KOPT-K1 (cell line): Measurements from ENCODE around the gene FHIT.

Experiments
- H3K27ac ChIP-seq: fragments of 200-600 bp; sonication (generic); 2 replicates; pipeline ENCODE4 v1.5.1; 2016; ENCODE audit warnings: antibody characterized with exemption, mild to moderate bottlenecking, low read depth, low read length; ENCODE audit not compliant: poor library complexity, severe bottlenecking
- H3K36me3 ChIP-seq: fragments of 200-600 bp; sonication (generic); 2 replicates; pipeline ENCODE4 v1.5.1; 2017; ENCODE audit warnings: antibody characterized with exemption, mild to moderate bottlenecking, low read length, moderate library complexity; ENCODE audit not compliant: insufficient read depth
- H3K9me3 ChIP-seq: fragments of 200-600 bp; sonication (generic); 2 replicates; pipeline ENCODE4 v1.5.1; 2017; ENCODE audit warnings: antibody characterized with exemption, low read length, mild to moderate bottlenecking; ENCODE audit not compliant: insufficient read depth, poor library complexity, severe bottlenecking

The FHIT gene

DNA sequence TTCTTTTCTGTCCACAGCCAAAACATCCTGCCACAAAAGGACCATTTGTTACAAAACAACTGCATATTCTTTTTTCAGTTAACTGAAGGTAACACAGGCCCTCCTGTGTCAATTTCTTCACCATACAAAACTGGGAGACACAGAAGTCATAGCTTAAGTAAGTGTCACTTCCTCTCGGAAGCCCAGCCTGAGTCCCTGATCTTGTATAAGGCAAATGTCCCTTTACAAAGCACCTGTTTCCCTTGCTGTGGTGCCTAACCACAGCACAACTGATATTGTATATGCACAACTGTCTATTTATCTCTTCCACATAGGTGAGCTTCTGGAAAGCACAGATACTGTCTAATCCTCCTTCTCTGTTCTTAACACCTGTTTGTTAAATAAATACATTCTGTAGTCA is 293.7 kb downstream of the FHIT start:
- H3K27ac ChIP-seq = no peak overlapping the region
- no peaks in the 10 kb centered on the region for H3K36me3 ChIP-seq
- H3K9me3 ChIP-seq = peaks cover 16% of the 10 kb centered on the region

DNA sequence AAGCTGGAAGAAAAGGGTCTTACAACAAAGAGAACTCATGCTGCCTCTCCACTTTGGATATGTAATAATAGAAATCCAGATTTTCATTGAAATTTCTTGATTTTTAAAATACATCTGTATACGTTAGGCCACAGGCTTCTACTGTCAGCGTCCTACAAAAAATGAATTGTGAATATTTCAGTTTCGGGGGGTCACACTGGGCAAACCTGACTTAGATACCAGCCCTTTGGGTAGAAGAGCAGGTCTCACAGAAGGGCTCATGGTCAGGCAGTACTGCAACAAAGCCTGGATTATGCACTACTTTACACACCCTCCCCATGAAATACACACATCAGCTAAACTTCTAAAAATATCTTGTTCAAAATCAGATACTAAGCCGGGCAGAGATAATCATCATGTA is 294.5 kb downstream of the FHIT start:
- peaks cover 16% of the 10 kb centered on the region for H3K9me3 ChIP-seq
- no peak overlapping the region for H3K27ac ChIP-seq

DNA sequence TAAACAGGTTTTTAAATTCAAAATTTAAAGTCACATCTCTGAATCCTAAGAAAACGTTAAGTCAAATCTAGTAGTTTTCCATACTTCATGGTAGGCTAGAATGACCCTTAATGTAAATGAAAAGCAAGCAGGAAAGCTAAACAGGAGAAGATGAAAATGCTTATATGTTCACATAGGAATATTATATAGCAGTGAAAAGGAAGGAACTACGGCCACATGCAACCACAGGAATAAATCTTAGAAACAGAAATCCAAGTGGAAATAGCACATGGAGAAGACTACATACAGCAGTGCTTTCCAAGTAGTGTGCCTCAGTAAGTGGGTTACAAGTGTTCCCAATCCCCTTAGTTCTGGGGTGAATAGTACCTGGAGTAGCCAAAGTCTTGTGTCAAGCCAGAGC is 296.2 kb downstream of the FHIT start:
- Histone ChIP-seq H3K36me3 (no peaks in the 10 kb centered on the region), H3K27ac (no peak overlapping the region), H3K9me3 (peaks cover 16% of the 10 kb centered on the region)

More for the DNA sequence above, 294.5 kb downstream of the FHIT start:
- no peaks in the 10 kb centered on the region for H3K36me3 ChIP-seq

DNA sequence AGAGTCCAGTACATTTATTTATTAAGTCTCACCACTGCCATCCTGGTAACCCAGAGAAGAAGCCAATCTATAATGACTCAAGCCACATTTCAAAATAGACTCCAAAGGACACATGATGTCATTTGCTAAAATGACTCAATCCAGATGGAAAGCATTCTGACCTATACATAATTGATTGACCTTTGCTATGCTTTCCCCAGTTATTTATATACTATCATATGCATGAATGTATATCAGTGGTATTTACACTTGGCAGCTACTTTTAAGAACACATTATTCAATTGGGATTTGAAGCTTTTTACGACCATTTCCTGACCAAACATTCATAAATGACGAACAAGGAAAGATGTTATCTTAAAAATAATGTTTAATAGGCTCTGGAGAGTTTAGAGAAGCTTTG is 297.2 kb downstream of the FHIT start:
- H3K9me3 ChIP-seq = peaks cover 16% of the 10 kb centered on the region
- no peak overlapping the region for H3K27ac ChIP-seq
- H3K36me3 ChIP-seq = no peaks in the 10 kb centered on the region

DNA sequence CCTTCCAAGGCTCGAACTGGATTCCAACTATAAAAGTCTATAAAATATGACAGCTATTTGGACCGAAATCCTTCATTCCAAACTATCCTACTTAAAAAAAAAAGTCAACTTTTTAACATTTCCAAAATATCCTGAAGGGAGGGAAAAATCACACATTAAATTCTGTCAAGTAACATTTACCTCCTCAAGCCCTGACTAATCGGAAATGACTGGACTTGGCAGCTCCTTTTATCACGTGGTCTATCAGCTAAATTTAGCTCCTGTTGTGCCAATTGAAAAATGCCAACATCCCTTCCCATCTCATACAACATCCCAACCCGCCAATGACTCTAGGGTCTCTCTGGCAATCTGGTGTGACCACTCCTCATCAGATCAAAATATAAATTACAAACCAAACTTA is 297.9 kb downstream of the FHIT start:
- no peak overlapping the region for H3K27ac ChIP-seq
- H3K9me3 ChIP-seq = peaks cover 16% of the 10 kb centered on the region

DNA sequence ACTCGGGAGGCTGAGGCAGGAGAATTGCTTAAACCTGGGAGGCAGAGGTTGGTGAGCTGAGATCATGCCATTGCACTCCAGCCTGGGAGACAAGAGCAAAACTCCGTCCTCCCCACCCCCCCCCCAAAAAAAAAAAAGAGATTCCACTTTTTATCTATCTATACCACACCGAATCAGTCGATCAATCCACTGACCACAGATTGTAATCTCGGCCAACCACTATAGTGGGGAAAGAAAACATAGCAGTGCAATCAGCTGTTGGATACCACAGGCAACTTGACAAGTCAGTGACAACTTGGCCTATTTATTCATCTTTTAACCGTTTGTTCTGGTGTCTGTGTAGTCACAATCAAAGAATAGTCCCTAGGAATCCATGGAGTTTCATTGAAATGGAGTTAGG is 299.2 kb downstream of the FHIT start:
- peaks cover 15% of the 10 kb centered on the region for H3K9me3 ChIP-seq
- no peak overlapping the region for H3K27ac ChIP-seq
- no peaks in the 10 kb centered on the region for H3K36me3 ChIP-seq

More for the DNA sequence above, 297.9 kb downstream of the FHIT start:
- no peaks in the 10 kb centered on the region for H3K36me3 ChIP-seq

DNA sequence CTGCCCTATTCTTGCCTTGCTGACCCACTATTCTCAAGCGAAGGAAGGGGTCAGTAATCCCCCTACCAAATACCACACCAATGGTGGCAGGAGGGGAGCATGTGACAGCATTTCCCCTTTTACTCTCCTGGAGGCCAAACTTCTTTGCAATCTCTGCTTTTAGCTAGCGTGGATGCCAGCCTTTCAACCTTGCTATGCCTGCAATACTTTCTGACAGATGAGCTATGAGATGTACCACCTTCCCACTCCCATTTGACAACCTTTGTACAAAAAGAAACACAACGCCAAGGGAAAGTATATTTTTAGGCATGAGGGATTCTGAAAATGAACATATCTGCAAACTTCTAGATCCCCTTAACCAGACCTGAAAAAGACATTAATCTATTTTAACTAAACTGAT is 302.1 kb downstream of the FHIT start:
- no peaks in the 10 kb centered on the region for H3K9me3 ChIP-seq
- no peak overlapping the region for H3K27ac ChIP-seq
- no peaks in the 10 kb centered on the region for H3K36me3 ChIP-seq

DNA sequence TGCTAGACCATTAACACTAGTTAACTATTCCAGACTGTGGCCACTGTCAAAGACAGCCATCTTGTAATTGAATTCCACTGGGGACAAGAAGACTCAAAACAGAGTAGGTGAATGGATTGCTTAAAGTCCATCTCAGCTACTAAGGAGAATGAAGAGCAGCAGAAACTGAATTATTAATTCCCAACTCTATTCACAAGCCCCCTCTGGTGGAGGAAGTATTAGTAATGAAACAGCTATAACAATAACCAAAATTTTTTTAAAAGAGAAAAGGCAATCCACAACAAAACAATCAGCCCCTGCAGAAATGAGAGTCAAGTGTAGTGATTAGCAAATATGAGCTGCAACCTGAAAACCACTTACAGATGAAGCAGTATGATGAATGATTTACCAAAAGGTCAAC is 302.8 kb downstream of the FHIT start:
- Histone ChIP-seq H3K36me3 (no peaks in the 10 kb centered on the region), H3K27ac (no peak overlapping the region), H3K9me3 (no peaks in the 10 kb centered on the region)

DNA sequence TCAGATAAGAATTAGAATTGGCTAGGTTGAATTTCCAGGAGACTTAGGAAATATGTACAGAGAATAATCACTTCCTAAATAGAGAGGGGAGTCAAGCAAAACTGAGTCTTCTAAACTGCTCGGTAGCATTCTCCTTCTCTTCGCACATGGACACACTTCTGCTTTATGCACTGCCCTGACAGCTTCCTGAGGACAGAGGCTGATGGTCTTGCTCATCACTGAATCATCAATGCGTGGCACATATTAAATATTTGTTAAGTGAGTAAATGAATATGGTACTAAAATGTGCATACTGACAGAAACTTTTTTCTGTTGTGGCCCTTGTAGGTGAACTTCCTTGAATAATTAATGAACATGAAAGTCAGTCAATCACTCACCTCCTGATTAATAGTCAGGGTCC is 315.5 kb downstream of the FHIT start:
- Histone ChIP-seq H3K36me3 (no peaks in the 10 kb centered on the region), H3K27ac (no peak overlapping the region), H3K9me3 (no peaks in the 10 kb centered on the region)

DNA sequence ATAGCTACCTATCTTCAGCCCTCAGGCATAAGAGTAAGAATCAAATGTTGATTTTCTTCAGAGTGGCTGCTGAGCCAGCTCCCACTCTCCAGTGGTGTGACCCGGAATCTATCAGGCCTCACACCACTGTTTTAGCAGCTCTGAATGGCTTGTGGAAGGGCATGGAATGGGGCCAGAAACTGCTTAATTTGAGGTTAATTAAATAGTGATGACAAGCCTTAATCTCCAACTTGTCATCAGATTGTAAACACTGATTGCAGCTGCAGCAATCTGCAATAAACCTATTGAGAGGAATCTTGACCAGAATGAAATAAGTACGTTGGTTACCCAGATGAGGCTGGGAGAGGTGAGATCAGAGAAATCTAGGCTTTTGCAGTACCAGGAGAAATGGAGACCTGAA is 317.4 kb downstream of the FHIT start:
- H3K27ac ChIP-seq = no peak overlapping the region
- no peaks in the 10 kb centered on the region for H3K9me3 ChIP-seq
- H3K36me3 ChIP-seq = no peaks in the 10 kb centered on the region

DNA sequence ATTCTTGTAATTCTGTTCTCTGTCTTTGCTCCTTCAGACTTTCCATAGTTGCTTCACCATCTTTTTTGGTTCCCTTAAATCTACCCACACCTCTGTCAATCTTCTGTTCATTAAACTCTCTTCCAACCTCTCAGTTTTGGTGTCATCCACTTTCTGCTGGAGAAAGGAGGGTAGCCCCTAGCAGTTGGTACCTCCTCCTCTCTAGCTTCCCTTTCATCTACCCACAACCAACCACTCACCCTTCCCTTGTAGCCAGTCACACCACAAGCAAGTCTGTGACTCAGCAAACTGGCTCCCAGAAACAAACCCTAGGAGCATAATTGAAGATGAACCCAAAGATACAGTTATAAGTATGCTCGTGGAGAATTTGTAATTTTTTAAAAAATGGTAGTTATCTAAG is 318.6 kb downstream of the FHIT start:
- Histone ChIP-seq H3K9me3 (no peaks in the 10 kb centered on the region), H3K27ac (no peak overlapping the region), H3K36me3 (no peaks in the 10 kb centered on the region)

DNA sequence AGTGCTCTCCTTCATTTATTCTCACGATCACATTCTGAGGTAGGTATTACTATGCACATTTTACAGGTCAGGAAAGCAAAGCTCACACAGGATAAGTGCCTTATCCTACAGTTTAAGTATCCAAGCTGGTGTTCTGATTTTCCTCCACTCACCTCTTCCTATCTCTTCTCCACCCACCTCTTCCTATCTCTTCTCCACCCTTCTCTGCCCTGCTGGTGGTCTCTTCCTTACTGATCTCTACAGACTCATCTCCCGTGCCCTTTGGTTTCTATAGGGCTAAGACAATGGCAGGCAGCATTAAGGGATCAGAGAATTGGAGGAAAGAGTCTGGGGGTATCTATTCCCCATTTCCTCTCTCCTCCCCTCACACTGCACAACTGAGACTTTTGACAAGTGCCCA is 319.1 kb downstream of the FHIT start:
- H3K27ac ChIP-seq = no peak overlapping the region
- no peaks in the 10 kb centered on the region for H3K36me3 ChIP-seq
- no peaks in the 10 kb centered on the region for H3K9me3 ChIP-seq

DNA sequence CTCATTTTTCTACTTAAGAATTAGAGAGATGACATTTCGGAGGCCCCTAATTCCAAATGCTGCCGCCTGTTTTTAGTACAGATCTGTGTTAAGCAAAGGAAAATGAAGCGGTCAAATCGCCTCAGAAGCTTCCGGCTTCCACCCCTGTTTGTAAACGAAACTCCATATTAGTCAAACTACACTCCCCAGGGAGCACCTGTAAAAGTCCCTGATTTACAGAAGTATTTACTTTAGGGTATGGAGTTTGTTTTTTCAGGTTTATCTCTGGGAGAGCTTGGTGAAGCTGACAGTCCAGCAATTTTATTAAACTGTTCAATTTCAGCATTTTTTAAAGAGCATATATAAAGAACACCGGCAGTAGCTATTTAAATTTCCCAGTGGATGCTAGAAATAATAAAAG is 319.8 kb downstream of the FHIT start:
- H3K36me3 ChIP-seq = no peaks in the 10 kb centered on the region
- H3K9me3 ChIP-seq = no peaks in the 10 kb centered on the region
- H3K27ac ChIP-seq = no peak overlapping the region

DNA sequence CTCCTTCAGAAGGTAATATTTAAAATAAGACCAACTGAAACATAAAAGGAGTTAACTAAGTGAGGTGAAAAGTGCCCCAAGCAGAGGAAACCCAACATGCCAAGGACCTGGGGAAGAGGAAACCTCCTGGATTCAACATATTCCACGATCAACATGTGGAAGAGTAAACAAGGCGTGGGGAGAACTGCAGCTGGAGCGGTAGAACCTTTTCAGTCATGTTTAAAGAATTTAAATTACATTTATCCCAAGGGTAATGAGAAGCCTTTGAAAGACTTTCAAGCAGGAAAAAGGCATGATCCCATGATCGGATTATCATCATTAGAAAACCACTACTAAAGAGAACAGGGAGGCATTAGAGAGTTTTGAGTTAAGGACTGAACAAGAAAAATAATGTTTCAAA is 330.7 kb downstream of the FHIT start:
- Histone ChIP-seq H3K27ac (no peak overlapping the region), H3K36me3 (no peaks in the 10 kb centered on the region), H3K9me3 (no peaks in the 10 kb centered on the region)

DNA sequence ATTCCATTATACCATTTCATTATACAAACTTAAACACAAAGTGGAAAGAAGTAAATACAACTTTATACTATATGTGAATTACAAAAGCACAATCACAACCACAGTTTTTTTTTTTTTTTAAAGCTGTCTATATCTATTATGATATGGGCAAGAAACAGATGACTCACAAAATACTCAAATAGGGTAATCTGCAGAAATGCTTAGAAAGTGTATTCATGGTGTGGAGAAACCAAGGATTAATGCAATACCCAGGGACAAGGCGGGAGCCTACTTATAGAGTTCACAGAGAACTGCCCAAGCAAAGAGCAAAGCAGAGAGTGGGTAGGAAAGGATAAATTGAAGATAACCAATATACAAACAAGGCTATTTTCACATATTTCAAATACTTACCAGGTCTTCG is 332.0 kb downstream of the FHIT start:
- no peak overlapping the region for H3K27ac ChIP-seq
- no peaks in the 10 kb centered on the region for H3K36me3 ChIP-seq
- H3K9me3 ChIP-seq = no peaks in the 10 kb centered on the region

DNA sequence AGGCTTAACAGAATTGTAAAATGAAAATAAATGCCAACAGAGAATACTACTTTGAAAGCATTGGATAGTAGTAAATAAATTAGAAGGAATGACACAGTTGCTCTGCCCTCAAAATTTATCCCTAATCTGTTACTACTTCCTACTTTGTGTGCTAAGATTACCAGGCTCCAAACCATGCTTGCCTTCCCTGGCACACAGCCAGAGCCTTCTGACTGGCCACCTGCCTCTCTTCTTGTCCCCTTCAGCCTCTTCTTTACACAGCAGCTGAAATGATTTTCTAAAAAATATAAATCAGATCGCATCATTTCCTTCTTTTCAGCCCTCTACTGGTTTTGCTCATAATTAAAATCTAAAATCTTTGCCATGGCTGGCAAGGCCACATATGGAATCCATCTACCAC is 334.1 kb downstream of the FHIT start:
- Histone ChIP-seq H3K36me3 (no peaks in the 10 kb centered on the region), H3K9me3 (no peaks in the 10 kb centered on the region), H3K27ac (no peak overlapping the region)

DNA sequence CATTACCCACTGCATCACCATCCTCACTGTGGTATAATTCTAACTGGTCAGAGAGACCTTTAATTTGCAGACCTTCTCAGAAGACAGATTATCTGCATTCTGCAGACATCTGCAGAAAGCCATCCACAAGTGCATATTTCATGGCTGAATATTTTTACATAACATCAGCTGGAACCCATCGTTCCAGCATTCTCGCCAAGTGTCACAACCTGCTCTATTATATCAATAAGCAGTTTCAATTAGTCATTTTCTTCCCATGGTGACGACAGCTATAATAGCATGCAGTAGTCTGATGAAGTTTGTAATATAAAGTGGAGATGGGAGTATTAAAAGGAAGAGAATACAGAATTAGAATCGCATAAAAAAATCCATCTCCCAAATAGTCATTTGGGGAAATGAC is 334.7 kb downstream of the FHIT start:
- Histone ChIP-seq H3K27ac (no peak overlapping the region), H3K36me3 (no peaks in the 10 kb centered on the region), H3K9me3 (no peaks in the 10 kb centered on the region)
